Measurements from ENCODE around the gene LFNG.

The LFNG gene

GRCh38 chr7:2521952-2522591, 2.5 kb downstream of the LFNG start:
- no peak for TF ChIP-seq CTCF (IDR thresholded peaks at IDR 0.05; ENCODE audit: insufficient read depth, low read depth, low read length, missing control alignments)
- H3K4me3 ChIP-seq (ENCODE audit: low read depth, low read length): no peak overlapping the region
- DNase-seq (ENCODE audit: low read depth): peak; percentile 52

- no peak overlapping the region for H3K4me3 ChIP-seq (ENCODE audit: low read depth, low read length)
- TF ChIP-seq CTCF (IDR thresholded peaks at IDR 0.05; ENCODE audit: insufficient read depth, low read depth, low read length, missing control alignments): no peak
- DNase-seq (ENCODE audit: low read depth): no peak
Measured at GRCh38 chr7:2522780-2523433, 3.3 kb downstream of the LFNG start.

- no peak for TF ChIP-seq CTCF (IDR thresholded peaks at IDR 0.05; ENCODE audit: insufficient read depth, low read depth, low read length, missing control alignments)
- no peak for DNase-seq (ENCODE audit: low read depth)
- no peak overlapping the region for H3K4me3 ChIP-seq (ENCODE audit: low read depth, low read length)
Measured at GRCh38 chr7:2523461-2523936, 3.9 kb downstream of the LFNG start.

GRCh38 chr7:2523941-2524807, 4.6 kb downstream of the LFNG start:
- DNase-seq (ENCODE audit: low read depth): no peak
- H3K4me3 ChIP-seq (ENCODE audit: low read depth, low read length): no peak overlapping the region
- no peak for TF ChIP-seq CTCF (IDR thresholded peaks at IDR 0.05; ENCODE audit: insufficient read depth, low read depth, low read length, missing control alignments)

GRCh38 chr7:2524808-2525657, 5.5 kb downstream of the LFNG start:
- H3K4me3 ChIP-seq (ENCODE audit: low read depth, low read length): no peak overlapping the region
- DNase-seq (ENCODE audit: low read depth): no peak
- TF ChIP-seq CTCF (IDR thresholded peaks at IDR 0.05; ENCODE audit: insufficient read depth, low read depth, low read length, missing control alignments): no peak

Measured in GM12865 (cell line).